DND-41 (cell line): ENCODE measurements around the gene ARHGEF2.
A peak's percentile ranks its signal among the peaks of the same experiment; 100 is the strongest.

Experiments used
- ATAC-seq: fragments of 200-7000 bp; cut with Tn5 transposase; 3 replicates; pipeline ENCODE4 v1.9.1; 2021; ENCODE audit warnings: low read depth; ENCODE audit not compliant: insufficient read depth
- DNase-seq: peaks from one replicate; pipeline ENCODE4 v3.0.0-alpha.2; 2020
- H2AFZ ChIP-seq: 2 replicates; pipeline ENCODE4 v1.6.0; 2012; ENCODE audit warnings: low read depth, low read length
- H3K27ac ChIP-seq: 2 replicates; pipeline ENCODE4 v1.5.1; 2012; ENCODE audit warnings: low read length, inconsistent platforms
- H3K27me3 ChIP-seq: fragments of 200-600 bp; sonication (generic); 2 replicates; pipeline ENCODE4 v1.6.0; 2012; ENCODE audit warnings: low read length, mild to moderate bottlenecking, inconsistent platforms; ENCODE audit not compliant: insufficient read depth, poor library complexity
- H3K36me3 ChIP-seq: 2 replicates; pipeline ENCODE4 v1.5.1; 2012; ENCODE audit warnings: low read length, inconsistent platforms; ENCODE audit not compliant: insufficient read depth
- H3K4me1 ChIP-seq: 2 replicates; pipeline ENCODE4 v1.5.1; 2012; ENCODE audit warnings: mild to moderate bottlenecking, low read length; ENCODE audit not compliant: insufficient read depth
- H3K4me2 ChIP-seq: 2 replicates; pipeline ENCODE4 v1.6.0; 2012; ENCODE audit warnings: mild to moderate bottlenecking, moderate library complexity, low read length, inconsistent platforms; ENCODE audit not compliant: insufficient read depth
- H3K4me3 ChIP-seq, 2 experiments: fragments of 200-600 bp in 1 of 2; shearing (Covaris generic) in 1 of 2; 2 replicates each; pipeline ENCODE4 v1.5.1; 2012 to 2016; ENCODE audit warnings: inconsistent platforms in 2 of 2, low read length in 2 of 2, mild to moderate bottlenecking in 2 of 2, low read depth in 1 of 2, moderate library complexity in 1 of 2
- H3K79me2 ChIP-seq: 2 replicates; pipeline ENCODE4 v1.6.0; 2012; ENCODE audit warnings: low read length, inconsistent platforms; ENCODE audit not compliant: insufficient read depth
- H3K9ac ChIP-seq: 2 replicates; pipeline ENCODE4 v1.6.0; 2012; ENCODE audit warnings: low read depth, mild to moderate bottlenecking, inconsistent platforms, low read length, moderate library complexity
- H3K9me3 ChIP-seq: 2 replicates; pipeline ENCODE4 v1.5.1; 2012; ENCODE audit warnings: low read length, moderate library complexity, mild to moderate bottlenecking, inconsistent platforms; ENCODE audit not compliant: insufficient read depth, severe bottlenecking
- H4K20me1 ChIP-seq: 2 replicates; pipeline ENCODE4 v1.6.0; 2012; ENCODE audit warnings: low read length; ENCODE audit not compliant: insufficient read depth
- EZH2 ChIP-seq: IDR thresholded peaks from 3 replicates; pipeline ENCODE4 v1.6.1; 2012; ENCODE audit warnings: borderline replicate concordance, low read depth, mild to moderate bottlenecking, moderate library complexity, low read length, inconsistent platforms; ENCODE audit not compliant: severe bottlenecking
- TF ChIP-seq, protein P1 (sequence below): IDR thresholded peaks from 2 replicates; pipeline ENCODE4 v1.5.1; 2012; ENCODE audit warnings: borderline replicate concordance, low read length, moderate library complexity, mild to moderate bottlenecking; ENCODE audit not compliant: poor library complexity, severe bottlenecking; ENCODE audit errors: extremely low read depth

Gene ARHGEF2

DNA sequence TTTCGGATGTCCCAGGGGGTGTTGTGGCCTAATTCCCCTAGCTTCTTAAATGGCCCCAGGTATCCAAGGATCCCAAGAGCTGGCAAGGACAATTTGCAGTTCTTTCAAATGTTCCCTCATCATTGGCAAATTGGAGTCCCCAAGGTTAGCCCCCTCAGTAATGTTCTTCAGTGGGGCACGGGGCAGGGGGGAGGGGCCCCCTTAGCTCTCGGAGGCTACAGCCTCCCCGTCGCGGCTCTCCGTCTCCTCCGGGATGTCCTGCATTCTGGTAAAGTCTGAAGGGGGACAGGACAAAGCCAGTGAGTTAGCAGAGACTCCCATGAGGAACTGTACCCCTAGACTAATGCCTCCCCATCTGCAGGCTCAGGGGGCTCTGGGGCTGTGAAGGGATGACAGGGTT, 30.6 kb downstream of the ARHGEF2 start:
- Histone ChIP-seq H3K36me3 (peaks cover 60% of the 10 kb centered on the region), H3K79me2 (no peaks in the 10 kb centered on the region), H4K20me1 (peaks cover 23% of the 10 kb centered on the region), H2AFZ (no peak overlapping the region), H3K4me2 (no peak overlapping the region), H3K27ac (no peak overlapping the region), H3K9me3 (no peaks in the 10 kb centered on the region), H3K4me1 (no peaks in the 10 kb centered on the region), H3K9ac (no peak overlapping the region), H3K27me3 (no peaks in the 10 kb centered on the region), H3K4me3 (no peak overlapping the region)
- TF ChIP-seq, protein P1, sequence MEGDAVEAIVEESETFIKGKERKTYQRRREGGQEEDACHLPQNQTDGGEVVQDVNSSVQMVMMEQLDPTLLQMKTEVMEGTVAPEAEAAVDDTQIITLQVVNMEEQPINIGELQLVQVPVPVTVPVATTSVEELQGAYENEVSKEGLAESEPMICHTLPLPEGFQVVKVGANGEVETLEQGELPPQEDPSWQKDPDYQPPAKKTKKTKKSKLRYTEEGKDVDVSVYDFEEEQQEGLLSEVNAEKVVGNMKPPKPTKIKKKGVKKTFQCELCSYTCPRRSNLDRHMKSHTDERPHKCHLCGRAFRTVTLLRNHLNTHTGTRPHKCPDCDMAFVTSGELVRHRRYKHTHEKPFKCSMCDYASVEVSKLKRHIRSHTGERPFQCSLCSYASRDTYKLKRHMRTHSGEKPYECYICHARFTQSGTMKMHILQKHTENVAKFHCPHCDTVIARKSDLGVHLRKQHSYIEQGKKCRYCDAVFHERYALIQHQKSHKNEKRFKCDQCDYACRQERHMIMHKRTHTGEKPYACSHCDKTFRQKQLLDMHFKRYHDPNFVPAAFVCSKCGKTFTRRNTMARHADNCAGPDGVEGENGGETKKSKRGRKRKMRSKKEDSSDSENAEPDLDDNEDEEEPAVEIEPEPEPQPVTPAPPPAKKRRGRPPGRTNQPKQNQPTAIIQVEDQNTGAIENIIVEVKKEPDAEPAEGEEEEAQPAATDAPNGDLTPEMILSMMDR, result no peak
- no peak for TF ChIP-seq EZH2
- DNase-seq (no peak), ATAC-seq (no peak)

DNA sequence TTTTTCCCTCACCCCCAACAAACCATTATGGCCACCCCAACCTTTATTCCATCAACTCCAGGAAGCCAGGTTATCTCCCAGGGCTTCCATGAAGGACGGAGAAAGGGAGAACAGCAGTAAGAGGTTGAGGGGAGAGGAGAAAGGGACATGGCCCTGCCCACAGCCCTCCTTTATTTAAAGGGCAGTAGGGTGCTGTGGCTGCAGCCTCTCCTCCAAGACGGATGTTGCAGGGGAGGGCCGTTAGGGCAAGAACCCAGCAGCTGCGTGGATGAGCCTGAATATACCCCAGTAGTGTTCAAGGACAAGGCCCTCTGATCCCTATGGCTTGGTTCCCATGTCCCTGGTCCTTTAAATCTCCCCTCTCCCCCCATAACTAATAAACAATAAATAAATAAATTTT, 31.1 kb downstream of the ARHGEF2 start:
- Histone ChIP-seq H3K4me2 (no peak overlapping the region), H3K79me2 (no peaks in the 10 kb centered on the region), H3K9me3 (no peaks in the 10 kb centered on the region), H3K9ac (no peak overlapping the region), H3K36me3 (peaks cover 55% of the 10 kb centered on the region), H3K27ac (no peak overlapping the region), H3K4me1 (no peaks in the 10 kb centered on the region), H3K4me3 (no peak overlapping the region), H2AFZ (no peak overlapping the region), H4K20me1 (peaks cover 18% of the 10 kb centered on the region), H3K27me3 (no peaks in the 10 kb centered on the region)
- ATAC-seq, result no peak
- DNase-seq, result no peak
- no peak for TF ChIP-seq EZH2
- TF ChIP-seq, protein P1, result no peak

DNA sequence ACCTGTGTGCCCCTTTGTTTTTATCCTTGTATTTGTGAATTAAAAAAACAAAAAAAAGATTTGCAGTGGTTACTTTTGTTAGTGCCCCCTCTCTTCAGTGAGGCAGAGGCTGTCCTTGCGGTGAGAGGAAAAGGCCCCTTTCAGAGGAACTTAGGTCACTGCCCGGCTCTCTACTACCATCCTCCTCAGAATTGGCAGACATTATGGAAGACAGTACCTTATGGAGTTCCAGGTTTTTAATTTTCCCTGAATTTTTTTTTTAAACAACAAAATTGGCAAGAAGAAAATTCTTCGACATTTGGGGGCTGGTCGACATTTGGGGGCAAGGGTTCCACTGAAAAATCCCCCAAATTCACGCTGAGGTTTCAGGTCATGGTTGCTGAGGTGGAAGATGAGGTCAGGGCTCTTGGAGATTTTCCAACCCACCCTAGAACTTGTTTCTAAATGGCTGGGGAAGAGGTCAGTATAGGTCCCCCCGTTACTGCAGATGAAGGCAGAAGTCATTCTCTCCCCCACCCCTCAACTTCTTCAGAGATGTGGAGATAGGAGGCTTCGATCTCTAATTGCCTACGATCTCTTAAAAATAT, 31.6 kb downstream of the ARHGEF2 start:
- peaks cover 13% of the 10 kb centered on the region for H4K20me1 ChIP-seq
- H3K36me3 ChIP-seq, result peaks cover 49% of the 10 kb centered on the region

More for the DNA sequence above, 31.6 kb downstream of the ARHGEF2 start:
- Histone ChIP-seq H2AFZ (no peak overlapping the region), H3K4me2 (no peak overlapping the region), H3K4me1 (peaks cover 5% of the 10 kb centered on the region), H3K9ac (no peak overlapping the region), H3K9me3 (no peaks in the 10 kb centered on the region), H3K79me2 (no peaks in the 10 kb centered on the region), H3K27me3 (no peaks in the 10 kb centered on the region), H3K27ac (peak overlapping the region; percentile 47), H3K4me3 (no peak overlapping the region)
- no peak for DNase-seq
- TF ChIP-seq, protein P1, result no peak
- TF ChIP-seq EZH2, result no peak
- no peak for ATAC-seq
